Cardiac fibroblast (primary cell): ENCODE measurements around the gene NRXN3.

Experiments used
- DNase-seq, 2 donors: peaks; one replicate each; pipeline versions ENCODE4 v3.0.0 to v3.0.0-alpha.2; 2010; ENCODE audit warnings: low read depth in 2 of 2
- H3K4me3 ChIP-seq, 2 donors: replicated peaks in 1 of 2; 1 replicate in 1 of 2; 2 replicates in 1 of 2; pipeline ENCODE4 v1.5.1; 2011; ENCODE audit warnings: low read depth in 2 of 2, low read length in 2 of 2, mild to moderate bottlenecking in 2 of 2, moderate library complexity in 1 of 2
- TF ChIP-seq, protein P1 (sequence below): IDR thresholded peaks from one replicate; pipeline ENCODE4 v1.5.1; 2011; ENCODE audit warnings: low read depth, mild to moderate bottlenecking, low read length, inconsistent platforms

NRXN3 gene

DNA sequence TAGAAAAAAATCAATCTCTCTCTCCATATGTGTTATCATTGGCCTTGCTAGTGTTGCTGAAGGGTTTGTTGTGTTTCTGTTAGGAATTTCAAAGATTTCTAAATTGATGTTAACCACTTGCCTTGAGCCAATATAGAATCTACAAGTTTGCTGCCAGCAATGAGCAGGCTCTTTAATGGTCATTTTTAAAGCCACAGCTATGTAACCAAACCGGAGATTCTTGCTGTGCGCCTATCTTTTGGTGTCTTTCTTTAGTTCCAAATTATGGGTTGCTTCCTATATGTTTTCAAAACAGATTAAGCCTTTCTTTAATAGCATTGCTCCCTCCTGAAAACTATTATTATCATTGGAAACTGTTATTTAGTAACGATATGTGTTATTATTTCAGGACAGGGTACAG is 1495.4 kb downstream of the NRXN3 start:
- H3K4me3 ChIP-seq = no peak overlapping the region
- TF ChIP-seq, protein P1, sequence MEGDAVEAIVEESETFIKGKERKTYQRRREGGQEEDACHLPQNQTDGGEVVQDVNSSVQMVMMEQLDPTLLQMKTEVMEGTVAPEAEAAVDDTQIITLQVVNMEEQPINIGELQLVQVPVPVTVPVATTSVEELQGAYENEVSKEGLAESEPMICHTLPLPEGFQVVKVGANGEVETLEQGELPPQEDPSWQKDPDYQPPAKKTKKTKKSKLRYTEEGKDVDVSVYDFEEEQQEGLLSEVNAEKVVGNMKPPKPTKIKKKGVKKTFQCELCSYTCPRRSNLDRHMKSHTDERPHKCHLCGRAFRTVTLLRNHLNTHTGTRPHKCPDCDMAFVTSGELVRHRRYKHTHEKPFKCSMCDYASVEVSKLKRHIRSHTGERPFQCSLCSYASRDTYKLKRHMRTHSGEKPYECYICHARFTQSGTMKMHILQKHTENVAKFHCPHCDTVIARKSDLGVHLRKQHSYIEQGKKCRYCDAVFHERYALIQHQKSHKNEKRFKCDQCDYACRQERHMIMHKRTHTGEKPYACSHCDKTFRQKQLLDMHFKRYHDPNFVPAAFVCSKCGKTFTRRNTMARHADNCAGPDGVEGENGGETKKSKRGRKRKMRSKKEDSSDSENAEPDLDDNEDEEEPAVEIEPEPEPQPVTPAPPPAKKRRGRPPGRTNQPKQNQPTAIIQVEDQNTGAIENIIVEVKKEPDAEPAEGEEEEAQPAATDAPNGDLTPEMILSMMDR = no peak
- DNase-seq = no peak

DNA sequence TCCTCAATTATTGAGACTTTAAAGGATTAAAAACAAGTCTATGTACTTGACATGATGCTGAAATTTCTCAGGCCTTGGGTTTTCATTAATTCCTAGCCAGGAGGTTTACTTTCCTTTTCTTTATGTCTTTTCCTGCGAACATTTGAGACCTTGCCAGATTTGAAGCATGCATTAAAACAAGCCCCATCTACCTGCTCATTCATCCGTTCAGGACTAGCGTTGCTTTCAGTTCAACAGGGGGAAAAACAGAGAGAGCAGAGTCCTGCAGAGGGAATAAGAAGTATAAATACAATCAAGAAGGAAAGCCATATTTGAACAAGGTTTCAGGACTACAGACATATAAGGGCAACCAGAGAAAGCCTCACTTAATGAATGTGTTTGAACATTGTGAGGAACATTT is 1498.8 kb downstream of the NRXN3 start:
- H3K4me3 ChIP-seq = no peak overlapping the region
- DNase-seq = no peak
- TF ChIP-seq, protein P1 = no peak

DNA sequence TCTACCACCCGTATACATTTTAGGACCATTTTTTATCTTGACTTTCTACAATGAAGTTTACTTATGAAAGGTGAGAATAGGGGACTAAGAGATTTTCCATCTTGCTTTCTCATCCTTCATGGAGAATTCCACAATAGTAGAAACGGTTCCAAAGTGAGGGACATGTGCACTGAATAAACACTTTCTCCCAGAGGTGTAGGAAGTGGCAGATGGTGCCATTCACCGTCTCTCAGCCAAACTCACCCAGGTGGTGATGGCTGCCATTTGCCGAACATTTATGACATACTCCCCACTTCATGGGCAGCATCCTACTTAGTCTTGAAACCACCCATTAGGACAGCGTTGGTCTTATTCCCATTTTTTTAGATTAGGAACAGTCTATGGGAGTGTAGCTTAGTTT is 1500.6 kb downstream of the NRXN3 start:
- DNase-seq = no peak
- no peak overlapping the region for H3K4me3 ChIP-seq
- TF ChIP-seq, protein P1 = no peak

DNA sequence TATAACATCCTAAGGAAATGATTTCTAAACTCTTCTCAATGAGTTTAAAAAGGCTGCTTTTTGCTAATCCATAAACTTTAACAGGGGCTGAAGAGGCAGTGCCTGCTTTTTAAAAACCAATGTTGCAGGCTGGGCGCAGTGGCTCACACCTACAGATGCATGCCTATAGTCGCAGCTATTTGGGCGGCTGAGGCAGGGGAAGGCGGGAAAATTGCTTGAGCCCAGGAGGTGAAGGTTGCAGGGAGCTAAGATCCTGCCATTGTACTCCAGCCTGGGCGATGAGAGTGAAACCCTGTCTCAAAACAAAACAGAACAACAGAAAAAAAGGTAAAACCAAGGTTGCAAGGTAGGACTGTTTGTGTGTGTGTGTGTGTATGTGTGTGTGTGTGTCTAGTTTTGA is 1509.9 kb downstream of the NRXN3 start:
- no peak overlapping the region for H3K4me3 ChIP-seq
- no peak for DNase-seq
- TF ChIP-seq, protein P1 = no peak

DNA sequence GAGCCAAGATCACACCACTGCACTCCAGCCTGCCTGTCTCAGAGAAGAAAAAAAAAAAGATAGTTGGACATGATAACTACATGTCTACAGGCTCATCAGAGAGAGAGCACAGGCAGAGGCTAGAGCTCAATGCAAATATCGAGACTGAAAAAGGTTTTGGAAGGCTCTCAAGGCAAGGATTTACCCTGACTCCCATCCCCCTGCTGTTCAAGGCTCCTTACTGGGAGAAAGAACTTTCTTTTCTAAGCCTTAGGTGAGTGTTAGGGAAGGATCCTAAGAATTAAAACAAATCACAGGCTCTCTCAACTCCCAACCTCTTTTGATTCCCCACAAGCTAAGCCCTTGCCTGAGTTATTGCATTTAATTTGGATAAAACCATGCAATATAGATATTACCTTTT is 1516.0 kb downstream of the NRXN3 start:
- TF ChIP-seq, protein P1 = no peak
- no peak overlapping the region for H3K4me3 ChIP-seq
- no peak for DNase-seq

DNA sequence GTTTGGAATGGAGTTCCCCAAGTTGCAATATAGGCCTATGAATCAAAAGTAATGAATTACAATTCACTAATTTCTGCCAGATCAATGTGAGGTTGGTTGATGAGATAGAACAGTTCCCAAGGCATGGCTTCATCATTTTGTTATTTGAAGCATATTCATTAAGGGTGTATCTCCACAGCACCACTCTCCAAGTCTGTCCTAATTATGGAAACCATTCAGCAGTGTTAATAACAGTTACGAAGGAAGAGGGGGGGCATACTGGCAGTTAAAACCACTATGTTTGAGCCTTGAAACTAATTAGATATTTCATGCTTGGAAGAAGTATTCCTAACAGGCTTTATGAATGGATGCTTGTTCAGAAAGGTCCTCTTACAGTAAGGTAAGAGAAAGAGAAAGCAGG is 1520.8 kb downstream of the NRXN3 start:
- no peak overlapping the region for H3K4me3 ChIP-seq
- TF ChIP-seq, protein P1 = no peak
- no peak for DNase-seq

DNA sequence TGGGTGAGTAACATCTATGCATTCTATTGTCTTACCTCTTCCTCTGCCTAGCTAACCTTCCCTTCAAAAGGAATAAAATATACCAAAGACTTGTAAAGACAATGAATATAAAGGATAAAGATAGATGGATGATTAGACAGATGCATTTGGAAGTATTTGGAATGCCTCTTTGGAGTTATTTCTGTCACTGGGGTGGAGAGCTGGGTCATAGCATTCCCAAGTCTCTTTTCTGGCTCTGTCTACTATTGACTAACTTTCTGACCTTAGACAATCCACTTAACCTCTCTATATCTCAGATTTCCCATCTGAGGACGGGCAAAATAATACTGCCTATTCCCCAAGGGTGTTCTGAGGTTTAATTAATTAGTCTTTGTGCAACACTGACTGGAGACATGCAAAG is 1523.8 kb downstream of the NRXN3 start:
- TF ChIP-seq, protein P1 = no peak
- H3K4me3 ChIP-seq = no peak overlapping the region
- DNase-seq = no peak
